HepG2 (cell line): ENCODE measurements around the gene TEX19. TPM values are rescaled to one million over a fixed set of nuclear protein-coding genes. Genes with fewer than 3 reads are reported as not detected.

ENCODE experiments used
- ATF7-NPFF ChIP-seq: sonication (generic); formaldehyde crosslinking; IDR thresholded peaks from 2 replicates; pipeline ENCODE4 v1.8.1; 2023; ENCODE audit warnings: mild to moderate bottlenecking, low read depth, missing genetic modification reagents, moderate library complexity
- CBX5 ChIP-seq: sonication (generic); formaldehyde crosslinking; IDR thresholded peaks from 2 replicates; pipeline ENCODE4 v1.4.0; 2020; ENCODE audit warnings: missing genetic modification reagents, borderline replicate concordance
- DMAP1 ChIP-seq: IDR thresholded peaks from 2 replicates; pipeline ENCODE4 v1.6.1; 2016
- FUBP1 ChIP-seq: sonication (generic); formaldehyde crosslinking; IDR thresholded peaks from 2 replicates; pipeline ENCODE4 v1.5.1; 2020; ENCODE audit warnings: missing genetic modification reagents, mild to moderate bottlenecking, borderline replicate concordance
- GMEB1 ChIP-seq: sonication (generic); formaldehyde crosslinking; IDR thresholded peaks from 2 replicates; pipeline ENCODE4 v1.5.1; 2020; ENCODE audit warnings: missing genetic modification reagents, mild to moderate bottlenecking, borderline replicate concordance
- GZF1 ChIP-seq: sonication (generic); formaldehyde crosslinking; IDR thresholded peaks from 2 replicates; pipeline ENCODE4 v1.5.1; 2020; ENCODE audit warnings: mild to moderate bottlenecking, missing genetic modification reagents
- HES4 ChIP-seq: sonication (generic); formaldehyde crosslinking; IDR thresholded peaks from 2 replicates; pipeline ENCODE4 v1.9.0; 2021; ENCODE audit warnings: mild to moderate bottlenecking, missing genetic modification reagents, borderline replicate concordance
- KLF12 ChIP-seq: sonication (generic); formaldehyde crosslinking; IDR thresholded peaks from 2 replicates; pipeline ENCODE4 v1.4.0; 2020; ENCODE audit warnings: missing genetic modification reagents, borderline replicate concordance
- MAX ChIP-seq: IDR thresholded peaks from 2 replicates; pipeline ENCODE4 v1.6.1; 2012; ENCODE audit warnings: inconsistent platforms
- MXD3 ChIP-seq: IDR thresholded peaks from 2 replicates; pipeline ENCODE4 v1.6.1; 2016; ENCODE audit warnings: mild to moderate bottlenecking, missing biosample characterization, missing genetic modification reagents
- ONECUT2 ChIP-seq: sonication (generic); formaldehyde crosslinking; IDR thresholded peaks from 2 replicates; pipeline ENCODE4 v1.4.0; 2020; ENCODE audit warnings: missing genetic modification reagents
- POLR2G ChIP-seq: fragments of 200-400 bp; formaldehyde crosslinking; IDR thresholded peaks from 2 replicates; pipeline ENCODE4 v1.6.1; 2018; ENCODE audit warnings: mild to moderate bottlenecking, low read depth, low read length, moderate library complexity
- RFX3 ChIP-seq: IDR thresholded peaks from 2 replicates; pipeline ENCODE4 v1.6.1; 2016; ENCODE audit warnings: missing biosample characterization, missing genetic modification reagents
- SALL1 ChIP-seq: sonication (generic); formaldehyde crosslinking; IDR thresholded peaks from 2 replicates; pipeline ENCODE4 v1.8.0; 2022; ENCODE audit warnings: mild to moderate bottlenecking, missing genetic modification reagents
- SMAD9 ChIP-seq: sonication (generic); formaldehyde crosslinking; IDR thresholded peaks from 2 replicates; pipeline ENCODE4 v1.5.1; 2020; ENCODE audit warnings: mild to moderate bottlenecking, missing genetic modification reagents
- SMARCE1 ChIP-seq: fragments of 450-650 bp; IDR thresholded peaks from 2 replicates; pipeline ENCODE4 v1.6.1; 2017; ENCODE audit warnings: borderline replicate concordance
- TMF1 ChIP-seq: sonication (generic); formaldehyde crosslinking; IDR thresholded peaks from 2 replicates; pipeline ENCODE4 v1.8.1; 2022; ENCODE audit warnings: low read depth, missing genetic modification reagents
- U2AF1 ChIP-seq: fragments of 200-400 bp; formaldehyde crosslinking; optimal IDR thresholded peaks from 2 replicates; pipeline ENCODE3; 2017; ENCODE audit warnings: mild to moderate bottlenecking, low read depth, low read length
- ZBTB44 ChIP-seq: sonication (generic); formaldehyde crosslinking; IDR thresholded peaks from 2 replicates; pipeline ENCODE4 v1.4.0; 2020; ENCODE audit warnings: missing genetic modification reagents
- ZBTB7B ChIP-seq: sonication (generic); formaldehyde crosslinking; IDR thresholded peaks from 2 replicates; pipeline ENCODE4 v1.4.0; 2020; ENCODE audit warnings: missing genetic modification reagents
- ZFP36 ChIP-seq: fragments of 150-350 bp; IDR thresholded peaks from 2 replicates; pipeline ENCODE4 v1.6.1; 2018; ENCODE audit warnings: borderline replicate concordance, low read length, low read depth; ENCODE audit not compliant: partially characterized antibody
- ZNF124 ChIP-seq: sonication (generic); formaldehyde crosslinking; IDR thresholded peaks from 2 replicates; pipeline ENCODE4 v1.4.0; 2020; ENCODE audit warnings: missing genetic modification reagents
- ZNF205 ChIP-seq: IDR thresholded peaks from 2 replicates; pipeline ENCODE4 v1.6.1; 2018; ENCODE audit warnings: missing biosample characterization, missing genetic modification reagents
- ZNF441 ChIP-seq: sonication (generic); formaldehyde crosslinking; IDR thresholded peaks from 2 replicates; pipeline ENCODE4 v1.7.0; 2021; ENCODE audit warnings: missing genetic modification reagents, borderline replicate concordance
- ZNF550 ChIP-seq: sonication (generic); formaldehyde crosslinking; IDR thresholded peaks from 2 replicates; pipeline ENCODE4 v1.4.0; 2020; ENCODE audit warnings: mild to moderate bottlenecking, missing genetic modification reagents, borderline replicate concordance
- ZNF562 ChIP-seq: sonication (generic); formaldehyde crosslinking; IDR thresholded peaks from 2 replicates; pipeline ENCODE4 v1.8.0; 2022; ENCODE audit warnings: missing genetic modification reagents, borderline replicate concordance
- polyA plus RNA-seq, 8 experiments: library from polyadenylated mRNA; depleted of rRNA in 3 of 8; stranded (reverse) in 7 of 8; unstranded in 1 of 8; fragments of >200 nt; fragmentation: Illumina TruSeq in 4 of 8; extraction: Trizol in 4 of 8; gene quantifications; 2 replicates each; pipeline versions ENCODE4 v1.2.1 to v1.2.3, GENCODE V29; 2011 to 2016; ENCODE audit warnings: low read depth in 4 of 8, missing spikeins in 1 of 8, mixed read lengths in 1 of 8; ENCODE audit not compliant: insufficient read depth in 1 of 8
- total RNA-seq, 5 experiments: library from RNA; depleted of rRNA; stranded (reverse); fragments of >200 nt; fragmentation: Illumina TruSeq; extraction: Trizol; gene quantifications; 2 replicates each; pipeline ENCODE4 v1.2.3, GENCODE V29; 2016; ENCODE audit warnings: low read depth in 1 of 5

Gene TEX19
- total and polyA plus RNA-seq, 2 of the 13 experiments (the other 11 are each of a cell fraction or from before 2014, with no cell fraction given): 1.3 to 6.0 TPM

- no peak for TF ChIP-seq SMARCE1
- no peak for TF ChIP-seq ZNF550
- TF ChIP-seq ZNF562 (CRISPR knock-in tag): no peak
- TF ChIP-seq ONECUT2: no peak
- no peak for TF ChIP-seq DMAP1 (CRISPR knock-in tag)
- TF ChIP-seq POLR2G: peak; percentile 62; the same call in 1 of the 2 replicates
- no peak for TF ChIP-seq ZBTB44 (CRISPR knock-in tag)
- no peak for TF ChIP-seq HES4 (CRISPR knock-in tag)
- TF ChIP-seq RFX3 (CRISPR knock-in tag): no peak
- TF ChIP-seq ATF7-NPFF (CRISPR knock-in tag): no peak
- peak; percentile 57 for TF ChIP-seq GMEB1
- 0 out of 2 replicates have a peak, but pooled peaks have one; percentile 37 for TF ChIP-seq ZNF205
- TF ChIP-seq U2AF1: no peak
- TF ChIP-seq SMAD9 (CRISPR knock-in tag): no peak
- TF ChIP-seq KLF12 (CRISPR knock-in tag): peak; percentile 71; the same call in 1 of the 2 replicates
- no peak for TF ChIP-seq CBX5 (CRISPR knock-in tag)
- no peak for TF ChIP-seq MXD3 (CRISPR knock-in tag)
- peak; percentile 67 for TF ChIP-seq SALL1
- TF ChIP-seq FUBP1 (CRISPR knock-in tag): no peak
- no peak for TF ChIP-seq ZFP36
- TF ChIP-seq ZBTB7B (CRISPR knock-in tag): peak; percentile 62; the same call in 1 of the 2 replicates
- TF ChIP-seq TMF1 (CRISPR knock-in tag): no peak
- no peak for TF ChIP-seq ZNF124 (CRISPR knock-in tag)
- no peak for TF ChIP-seq GZF1 (CRISPR knock-in tag)
- 0 out of 2 replicates have a peak, but pooled peaks have one; percentile 14 for TF ChIP-seq ZNF441 (CRISPR knock-in tag)
- TF ChIP-seq MAX: peak; percentile 28; the same call in 1 of the 2 replicates
Observed at GRCh38 chr17:82320140-82320840, 38.8 kb upstream of the TEX19 start (continued).
